HG03571 (cell line): ENCODE results near the gene TEX44.

Experiments
- ATAC-seq: cut with Tn5 transposase; IDR thresholded peaks from one replicate; pipeline ENCODE4 v1.9.1; 2021; ENCODE audit not compliant: unreplicated experiment

The TEX44 gene

GRCh38 chr2:231632559-231633142 lies 40.0 kb downstream of the TEX44 start:
- no peak for ATAC-seq

GRCh38 chr2:231633241-231633976 lies 40.7 kb downstream of the TEX44 start:
- no peak for ATAC-seq

- ATAC-seq: no peak
These were observed 41.7 kb downstream of the TEX44 start for GRCh38 chr2:231634412-231634811.

GRCh38 chr2:231634951-231635875 lies 42.5 kb downstream of the TEX44 start:
- no peak for ATAC-seq

DNA sequence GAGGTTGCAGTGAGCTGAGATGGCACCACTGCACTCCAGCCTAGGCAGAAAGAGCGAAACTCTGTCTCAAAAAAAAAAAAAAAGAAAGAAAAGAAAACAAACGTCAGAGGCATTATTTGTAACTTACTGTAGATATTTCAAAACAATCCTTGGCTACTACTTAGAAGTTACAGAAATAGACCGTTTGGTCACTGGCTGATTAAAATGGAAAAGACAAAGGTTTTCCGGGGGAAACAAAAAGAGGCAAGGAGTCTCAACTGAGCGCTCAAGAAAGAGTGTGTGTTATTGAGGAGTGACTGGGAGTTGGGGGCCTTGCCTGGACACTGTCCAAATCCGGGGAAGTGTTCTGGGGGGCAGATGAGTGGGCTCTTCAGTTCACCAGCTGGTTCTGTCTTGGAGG lies 47.6 kb downstream of the TEX44 start:
- no peak for ATAC-seq

- no peak for ATAC-seq
These were observed 48.0 kb downstream of the TEX44 start for GRCh38 chr2:231640641-231641111.

- ATAC-seq: no peak
These were observed 50.2 kb downstream of the TEX44 start for GRCh38 chr2:231642631-231643494.

GRCh38 chr2:231643495-231643888 lies 50.8 kb downstream of the TEX44 start:
- no peak for ATAC-seq
